HepG2 (cell line): ENCODE data around the gene TOP1. TPM values are rescaled to one million over a fixed set of nuclear protein-coding genes. Genes with fewer than 3 reads are reported as not detected.

ENCODE experiments used
- ATF7-NPFF ChIP-seq: sonication (generic); formaldehyde crosslinking; IDR thresholded peaks from 2 replicates; pipeline ENCODE4 v1.8.1; 2023; ENCODE audit warnings: mild to moderate bottlenecking, low read depth, missing genetic modification reagents, moderate library complexity
- BCL6 ChIP-seq: IDR thresholded peaks from 2 replicates; pipeline ENCODE4 v1.6.1; 2016; ENCODE audit warnings: missing genetic modification reagents, missing compliant biosample characterization
- BRF2 ChIP-seq: sonication (generic); formaldehyde crosslinking; IDR thresholded peaks from 2 replicates; pipeline ENCODE4 v1.8.1; 2022; ENCODE audit warnings: mild to moderate bottlenecking, missing genetic modification reagents
- GATA4 ChIP-seq: sonication (generic); IDR thresholded peaks from 2 replicates; pipeline ENCODE4 v1.6.1; 2016; ENCODE audit warnings: antibody characterized with exemption, low read depth, borderline replicate concordance
- HIVEP1 ChIP-seq: sonication (generic); formaldehyde crosslinking; IDR thresholded peaks from 2 replicates; pipeline ENCODE4 v1.4.0; 2020; ENCODE audit warnings: mild to moderate bottlenecking, missing genetic modification reagents
- MTERF4 ChIP-seq: sonication (generic); formaldehyde crosslinking; IDR thresholded peaks from 2 replicates; pipeline ENCODE4 v1.8.0; 2023; ENCODE audit warnings: mild to moderate bottlenecking, missing genetic modification reagents
- MYPOP ChIP-seq: sonication (generic); formaldehyde crosslinking; IDR thresholded peaks from 2 replicates; pipeline ENCODE4 v1.8.1; 2023; ENCODE audit warnings: mild to moderate bottlenecking, moderate library complexity, missing genetic modification reagents
- RNF2 ChIP-seq: fragments of 450-650 bp; conservative IDR thresholded peaks from 2 replicates; pipeline ENCODE4 v1.6.1; 2016; ENCODE audit warnings: low read depth
- STAT6 ChIP-seq: sonication (generic); formaldehyde crosslinking; IDR thresholded peaks from 2 replicates; pipeline ENCODE4 v1.4.0; 2020; ENCODE audit warnings: missing genetic modification reagents, mild to moderate bottlenecking, borderline replicate concordance
- TEF ChIP-seq: sonication (generic); formaldehyde crosslinking; IDR thresholded peaks from 2 replicates; pipeline ENCODE4 v1.5.0; 2020; ENCODE audit warnings: missing genetic modification reagents
- ZFY ChIP-seq: sonication (generic); formaldehyde crosslinking; IDR thresholded peaks from 2 replicates; pipeline ENCODE4 v1.4.0; 2020; ENCODE audit warnings: missing genetic modification reagents
- ZNF558 ChIP-seq: sonication (generic); formaldehyde crosslinking; IDR thresholded peaks from 2 replicates; pipeline ENCODE4 v1.9.0; 2022; ENCODE audit warnings: mild to moderate bottlenecking, missing genetic modification reagents, borderline replicate concordance
- ZNF615 ChIP-seq: sonication (generic); formaldehyde crosslinking; IDR thresholded peaks from 2 replicates; pipeline ENCODE4 v1.5.0; 2020; ENCODE audit warnings: mild to moderate bottlenecking, missing genetic modification reagents, borderline replicate concordance
- ZNF652 ChIP-seq: IDR thresholded peaks from 2 replicates; pipeline ENCODE4 v1.6.1; 2016; ENCODE audit warnings: low read depth, borderline replicate concordance
- polyA plus RNA-seq, 8 experiments: library from polyadenylated mRNA; depleted of rRNA in 3 of 8; stranded (reverse) in 7 of 8; unstranded in 1 of 8; fragments of >200 nt; fragmentation: Illumina TruSeq in 4 of 8; extraction: Trizol in 4 of 8; gene quantifications; 2 replicates each; pipeline versions ENCODE4 v1.2.1 to v1.2.3, GENCODE V29; 2011 to 2016; ENCODE audit warnings: low read depth in 4 of 8, missing spikeins in 1 of 8, mixed read lengths in 1 of 8; ENCODE audit not compliant: insufficient read depth in 1 of 8
- total RNA-seq, 5 experiments: library from RNA; depleted of rRNA; stranded (reverse); fragments of >200 nt; fragmentation: Illumina TruSeq; extraction: Trizol; gene quantifications; 2 replicates each; pipeline ENCODE4 v1.2.3, GENCODE V29; 2016; ENCODE audit warnings: low read depth in 1 of 5
- TF ChIP-seq, protein P1 (sequence below): sonication (generic); formaldehyde crosslinking; IDR thresholded peaks from 2 replicates; pipeline ENCODE4 v1.4.0; 2020; ENCODE audit warnings: missing genetic modification reagents
- TF ChIP-seq, protein P2 (sequence below): sonication (generic); formaldehyde crosslinking; IDR thresholded peaks from 2 replicates; pipeline ENCODE4 v1.5.0; 2020; ENCODE audit warnings: mild to moderate bottlenecking, missing genetic modification reagents

The TOP1 gene
- total and polyA plus RNA-seq, 2 of the 13 experiments (the other 11 are each of a cell fraction or from before 2014, with no cell fraction given) = 10.2 to 19.4 TPM

DNA sequence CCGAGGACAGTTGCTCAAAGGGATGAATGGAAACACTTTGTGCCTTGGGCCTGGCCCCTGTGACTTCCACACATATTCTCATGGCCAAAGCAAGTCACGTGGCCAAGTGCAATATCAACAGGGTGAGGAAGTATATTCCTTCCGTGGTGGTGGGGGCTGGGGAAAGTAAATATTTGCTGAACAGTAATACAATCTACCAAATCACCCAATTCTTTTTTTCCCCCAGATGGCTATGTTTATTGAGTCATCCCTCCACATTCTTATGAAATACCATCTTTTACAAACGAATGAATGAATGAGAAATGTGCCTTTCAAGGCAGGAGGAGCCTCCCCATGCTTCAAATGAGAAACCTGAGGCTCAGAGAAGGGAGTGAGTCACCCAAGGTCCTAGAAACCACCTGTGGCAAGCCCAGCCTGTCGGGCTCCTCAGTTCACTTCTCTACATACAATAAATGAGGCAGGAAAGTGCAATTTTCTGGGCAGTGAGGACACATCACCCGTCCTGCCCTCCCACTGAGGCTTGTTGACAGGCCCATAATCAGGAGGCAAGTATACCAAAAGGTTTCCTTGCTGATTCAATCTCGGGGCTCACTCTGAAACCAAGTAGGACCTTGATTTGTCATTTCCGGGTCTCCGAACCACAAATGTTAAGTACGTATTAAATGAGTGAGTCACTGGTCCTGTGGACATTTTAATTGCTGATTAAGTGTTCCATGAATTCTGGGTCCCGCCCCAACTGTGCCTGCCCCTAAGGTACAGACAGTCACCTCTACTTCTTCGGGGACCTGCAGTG, 25.3 kb upstream of the TOP1 start (continued):
- peak; percentile 84; the same call in 1 of the 2 replicates for TF ChIP-seq MYPOP
- TF ChIP-seq, protein P1, sequence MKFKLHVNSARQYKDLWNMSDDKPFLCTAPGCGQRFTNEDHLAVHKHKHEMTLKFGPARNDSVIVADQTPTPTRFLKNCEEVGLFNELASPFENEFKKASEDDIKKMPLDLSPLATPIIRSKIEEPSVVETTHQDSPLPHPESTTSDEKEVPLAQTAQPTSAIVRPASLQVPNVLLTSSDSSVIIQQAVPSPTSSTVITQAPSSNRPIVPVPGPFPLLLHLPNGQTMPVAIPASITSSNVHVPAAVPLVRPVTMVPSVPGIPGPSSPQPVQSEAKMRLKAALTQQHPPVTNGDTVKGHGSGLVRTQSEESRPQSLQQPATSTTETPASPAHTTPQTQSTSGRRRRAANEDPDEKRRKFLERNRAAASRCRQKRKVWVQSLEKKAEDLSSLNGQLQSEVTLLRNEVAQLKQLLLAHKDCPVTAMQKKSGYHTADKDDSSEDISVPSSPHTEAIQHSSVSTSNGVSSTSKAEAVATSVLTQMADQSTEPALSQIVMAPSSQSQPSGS (CRISPR knock-in tag) = peak; percentile 83
- TF ChIP-seq GATA4 = peak; percentile 62; the same call in 1 of the 2 replicates
- peak; percentile 98 for TF ChIP-seq ZNF615
- peak; percentile 72; the same call in 1 of the 2 replicates for TF ChIP-seq ZNF558 (CRISPR knock-in tag)
- TF ChIP-seq BCL6 (CRISPR knock-in tag) = peak; percentile 85
- TF ChIP-seq MTERF4 (CRISPR knock-in tag) = 0 out of 2 replicates have a peak, but pooled peaks have one; percentile 52
- peak; percentile 9; the same call in 1 of the 2 replicates for TF ChIP-seq ZNF652 (CRISPR knock-in tag)
- TF ChIP-seq, protein P2, sequence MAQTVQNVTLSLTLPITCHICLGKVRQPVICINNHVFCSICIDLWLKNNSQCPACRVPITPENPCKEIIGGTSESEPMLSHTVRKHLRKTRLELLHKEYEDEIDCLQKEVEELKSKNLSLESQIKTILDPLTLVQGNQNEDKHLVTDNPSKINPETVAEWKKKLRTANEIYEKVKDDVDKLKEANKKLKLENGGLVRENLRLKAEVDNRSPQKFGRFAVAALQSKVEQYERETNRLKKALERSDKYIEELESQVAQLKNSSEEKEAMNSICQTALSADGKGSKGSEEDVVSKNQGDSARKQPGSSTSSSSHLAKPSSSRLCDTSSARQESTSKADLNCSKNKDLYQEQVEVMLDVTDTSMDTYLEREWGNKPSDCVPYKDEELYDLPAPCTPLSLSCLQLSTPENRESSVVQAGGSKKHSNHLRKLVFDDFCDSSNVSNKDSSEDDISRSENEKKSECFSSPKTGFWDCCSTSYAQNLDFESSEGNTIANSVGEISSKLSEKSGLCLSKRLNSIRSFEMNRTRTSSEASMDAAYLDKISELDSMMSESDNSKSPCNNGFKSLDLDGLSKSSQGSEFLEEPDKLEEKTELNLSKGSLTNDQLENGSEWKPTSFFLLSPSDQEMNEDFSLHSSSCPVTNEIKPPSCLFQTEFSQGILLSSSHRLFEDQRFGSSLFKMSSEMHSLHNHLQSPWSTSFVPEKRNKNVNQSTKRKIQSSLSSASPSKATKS = peak; percentile 91; the same call in 1 of the 2 replicates
- TF ChIP-seq RNF2 = 0 out of 2 replicates have a peak, but pooled peaks have one; percentile 34
- TF ChIP-seq ZFY (CRISPR knock-in tag) = peak; percentile 79
- TF ChIP-seq TEF (CRISPR knock-in tag) = no peak
- TF ChIP-seq ATF7-NPFF = no peak
- peak; percentile 45; the same call in 1 of the 2 replicates for TF ChIP-seq BRF2 (CRISPR knock-in tag)
- peak; percentile 33 for TF ChIP-seq HIVEP1 (CRISPR knock-in tag)
- 0 out of 2 replicates have a peak, but pooled peaks have one; percentile 75 for TF ChIP-seq STAT6 (CRISPR knock-in tag)
